Endothelial cell of umbilical vein (primary cell): ENCODE data around the gene CTNNA2. TPM values are rescaled to one million over a fixed set of nuclear protein-coding genes. Genes with fewer than 3 reads are reported as not detected.

Experiments used
- BruUV-seq: library from RNA; stranded (reverse); fragments of 400-500 nt; replicated peaks from 2 replicates; lab custom pipeline; 2021; lab: Mats Ljungman, UMichigan
- CTCF ChIA-PET: fragments of 300-600, 350-600 bp; sonication (Branson Sonifier 250); formaldehyde crosslinking; loops from one replicate; lab custom pipeline; 2021; ENCODE audit warnings: antibody characterized with exemption, inconsistent platforms; lab: Charles Lee
- POLR2A ChIA-PET: fragments of 300-600, 350-600 bp; sonication (Branson Sonifier 250); formaldehyde crosslinking; loops from one replicate; lab custom pipeline; 2021; ENCODE audit warnings: antibody characterized with exemption, inconsistent platforms; lab: Charles Lee
- DNase-seq: peaks from one replicate; pipeline ENCODE4 v3.0.0-alpha.2; 2011; ENCODE audit warnings: low read depth, low spot score
- FAIRE-seq: peaks from 2 replicates; lab custom pipeline; 2011; peaks lifted over from hg19 to GRCh38; lab: Jason Lieb, UNC
- H2AFZ ChIP-seq: 2 replicates; pipeline ENCODE4 v1.6.0; 2012; ENCODE audit warnings: low read depth, low read length, control low read depth, inconsistent platforms
- H3K27ac ChIP-seq: 2 replicates; pipeline ENCODE4 v1.5.1; 2011; ENCODE audit warnings: low read depth, mild to moderate bottlenecking, control low read depth, low read length, moderate library complexity; ENCODE audit not compliant: insufficient read depth
- H3K27me3 ChIP-seq, 2 experiments: 2 replicates each; pipeline versions ENCODE4 v1.6.0 to v1.6.1; 2011; ENCODE audit warnings: low read length in 2 of 2, mixed read lengths in 1 of 2; ENCODE audit not compliant: control insufficient read depth in 2 of 2, insufficient read depth in 2 of 2
- H3K36me3 ChIP-seq, 2 experiments: 2 replicates in 1 of 2; 3 replicates in 1 of 2; pipeline ENCODE4 v1.5.1; 2011; ENCODE audit warnings: low read length in 2 of 2, mild to moderate bottlenecking in 1 of 2, moderate library complexity in 1 of 2; ENCODE audit not compliant: control insufficient read depth in 2 of 2, insufficient read depth in 2 of 2; ENCODE audit errors: extremely low read depth in 1 of 2
- H3K4me1 ChIP-seq: 3 replicates; pipeline ENCODE4 v1.5.1; 2011; ENCODE audit warnings: mild to moderate bottlenecking, low read length; ENCODE audit not compliant: control insufficient read depth, insufficient read depth; ENCODE audit errors: extremely low read depth
- H3K4me2 ChIP-seq: 2 replicates; pipeline ENCODE4 v1.6.1; 2011; ENCODE audit warnings: low read length, control low read depth, mixed read lengths; ENCODE audit not compliant: insufficient read depth
- H3K4me3 ChIP-seq, 3 experiments: fragments of 200-600 bp in 1 of 3; sonication (generic), shearing (Covaris generic) in 1 of 3; replicated peaks in 1 of 3; 2 replicates each; pipeline ENCODE4 v1.5.1; 2011 to 2016; ENCODE audit warnings: control low read depth in 3 of 3, low read length in 3 of 3, mild to moderate bottlenecking in 2 of 3, inconsistent platforms in 1 of 3, low read depth in 1 of 3, moderate library complexity in 1 of 3; ENCODE audit not compliant: insufficient read depth in 1 of 3
- H3K79me2 ChIP-seq: 2 replicates; pipeline ENCODE4 v1.6.0; 2012; ENCODE audit warnings: low read length, inconsistent platforms; ENCODE audit not compliant: control insufficient read depth, insufficient read depth
- H3K9ac ChIP-seq: replicated peaks from 2 replicates; pipeline ENCODE3; 2011; ENCODE audit warnings: low read length, control low read depth; ENCODE audit not compliant: insufficient read depth; ENCODE audit errors: extremely low read depth
- H3K9me1 ChIP-seq: replicated peaks from 3 replicates; pipeline ENCODE4 v1.6.0; 2011; ENCODE audit warnings: mild to moderate bottlenecking, low read length; ENCODE audit not compliant: control insufficient read depth, insufficient read depth; ENCODE audit errors: extremely low read depth
- H3K9me3 ChIP-seq: replicated peaks from 2 replicates; pipeline ENCODE4 v1.5.1; 2012; ENCODE audit warnings: low read length, inconsistent platforms; ENCODE audit not compliant: control insufficient read depth, insufficient read depth
- H4K20me1 ChIP-seq: replicated peaks from 2 replicates; pipeline ENCODE3; 2011; ENCODE audit warnings: mild to moderate bottlenecking, low read length; ENCODE audit not compliant: control insufficient read depth, insufficient read depth; ENCODE audit errors: extremely low read depth
- CTCF ChIP-seq, 2 donors: IDR thresholded peaks; 1 replicate in 1 of 2; 2 replicates in 1 of 2; pipeline ENCODE4 v1.5.1; 2011; ENCODE audit warnings: low read length in 2 of 2, mild to moderate bottlenecking in 2 of 2, moderate library complexity in 2 of 2, control low read depth in 1 of 2, inconsistent platforms in 1 of 2, low read depth in 1 of 2; ENCODE audit not compliant: insufficient read depth in 1 of 2; ENCODE audit errors: extremely low read depth in 1 of 2
- POLR2A ChIP-seq: IDR thresholded peaks from 2 replicates; pipeline ENCODE4 v1.6.1; 2012; ENCODE audit warnings: low read depth, mild to moderate bottlenecking, control low read depth, low read length
- dilution Hi-C: fragments of 300-500 bp; cut with MboI; formaldehyde crosslinking; loops from one replicate; pipeline ENCODE4 v1.15.0; 2019; ENCODE audit warnings: low sequenced_read_pairs; ENCODE audit not compliant: extremely low pct_ligation_motif_present
- intact Hi-C: fragments of 100-400 bp; cut with micrococcal nuclease; formaldehyde crosslinking; loops from one replicate; pipeline ENCODE4 v1.10.0; 2022
- polyA plus RNA-seq, 4 experiments: library from polyadenylated mRNA; depleted of rRNA in 3 of 4; stranded (reverse) in 3 of 4; unstranded in 1 of 4; fragments of >200 nt; gene quantifications; 2 replicates each; pipeline versions ENCODE4 v1.2.1 to v1.2.3, GENCODE V29; 2011 to 2012; ENCODE audit warnings: missing spikeins in 1 of 4
- total RNA-seq: library from RNA; stranded (reverse); gene quantifications from 2 replicates; pipeline ENCODE4 v1.2.3, GENCODE V29; 2021

Gene CTNNA2
- total and polyA plus RNA-seq, 2 donors (not counting 3 experiments of a cell fraction or from before 2014, with no cell fraction given): not detected

- no peaks in the 10 kb centered on the region for H4K20me1 ChIP-seq
- no peaks in the 10 kb centered on the region for H3K27me3 ChIP-seq
- POLR2A ChIA-PET: no interaction called here
- no peak overlapping the region for H3K9ac ChIP-seq
- no peaks in the 10 kb centered on the region for H3K36me3 ChIP-seq
- H2AFZ ChIP-seq: no peak overlapping the region
- DNase-seq (no peak), FAIRE-seq (no peak)
- no peaks in the 10 kb centered on the region for H3K79me2 ChIP-seq
- peaks cover 9% of the 10 kb centered on the region for H3K9me3 ChIP-seq
- no peak for TF ChIP-seq POLR2A
- CTCF ChIA-PET: no interaction called here
- H3K27ac ChIP-seq: no peak overlapping the region
- H3K4me2 ChIP-seq: no peak overlapping the region
- H3K9me1 ChIP-seq: no peaks in the 10 kb centered on the region
- dilution Hi-C loops: no loop called here
- BruUV-seq: no TSS peak
- intact Hi-C loops: no loop called here
- H3K4me1 ChIP-seq: no peaks in the 10 kb centered on the region
- no peak overlapping the region for H3K4me3 ChIP-seq
Measured at GRCh38 chr2:79697200-79697599, 184.3 kb downstream of the CTNNA2 start.

GRCh38 chr2:79700651-79701050, 187.8 kb downstream of the CTNNA2 start:
- no peaks in the 10 kb centered on the region for H3K36me3 ChIP-seq
- H3K27ac ChIP-seq: no peak overlapping the region
- FAIRE-seq: no peak
- no peak overlapping the region for H3K4me3 ChIP-seq
- H3K27me3 ChIP-seq: no peaks in the 10 kb centered on the region
- TF ChIP-seq CTCF (IDR thresholded peaks at IDR 0.05; ENCODE audit: extremely low read depth in 1 of 2, insufficient read depth in 1 of 2, low read depth in 1 of 2, low read length in 2 of 2): no peak
- no peak for DNase-seq
- no peaks in the 10 kb centered on the region for H3K4me1 ChIP-seq
- no TSS peak for BruUV-seq
- dilution Hi-C loops (no loop called here), intact Hi-C loops (no loop called here)
- H3K9me1 ChIP-seq: no peaks in the 10 kb centered on the region
- H4K20me1 ChIP-seq: no peaks in the 10 kb centered on the region
- CTCF ChIA-PET: no interaction called here
- peaks cover 6% of the 10 kb centered on the region for H3K9me3 ChIP-seq
- no peak overlapping the region for H3K4me2 ChIP-seq
- H3K9ac ChIP-seq: no peak overlapping the region
- no peak overlapping the region for H2AFZ ChIP-seq
- POLR2A ChIA-PET: no interaction called here
- H3K79me2 ChIP-seq: no peaks in the 10 kb centered on the region
